Karpas-422 (cell line): Measurements from ENCODE around the gene SARS1. TPM values are rescaled to one million over a fixed set of nuclear protein-coding genes. Genes with fewer than 3 reads are reported as not detected.

Experiments
- DNase-seq: peaks from one replicate; pipeline ENCODE4 v3.0.0-alpha.2; 2015
- H2AFZ ChIP-seq: fragments of 200-600 bp; sonication (generic); 2 replicates; pipeline ENCODE4 v1.6.1; 2014; ENCODE audit warnings: antibody characterized with exemption, low read length, mixed read lengths
- H3K27ac ChIP-seq: fragments of 200-600 bp; sonication (generic); 2 replicates; pipeline ENCODE4 v1.5.1; 2014; ENCODE audit warnings: mild to moderate bottlenecking, low read length, moderate library complexity
- H3K27me3 ChIP-seq: fragments of 200-600 bp; sonication (generic); 2 replicates; pipeline ENCODE4 v1.6.1; 2014; ENCODE audit warnings: low read length, mixed read lengths
- H3K36me3 ChIP-seq: fragments of 200-600 bp; sonication (generic); 2 replicates; pipeline ENCODE4 v1.6.1; 2014; ENCODE audit warnings: low read length, mixed read lengths; ENCODE audit not compliant: insufficient read depth
- H3K4me1 ChIP-seq: fragments of 200-600 bp; sonication (generic); 2 replicates; pipeline ENCODE4 v1.6.1; 2014; ENCODE audit warnings: mild to moderate bottlenecking, low read length, mixed read lengths
- H3K4me2 ChIP-seq: fragments of 200-600 bp; sonication (generic); 2 replicates; pipeline ENCODE4 v1.6.1; 2014; ENCODE audit warnings: low read length, low read depth, mild to moderate bottlenecking; ENCODE audit not compliant: poor library complexity, severe bottlenecking
- H3K4me3 ChIP-seq: fragments of 200-600 bp; sonication (generic); 2 replicates; pipeline ENCODE4 v1.5.1; 2014; ENCODE audit warnings: mild to moderate bottlenecking, antibody characterized with exemption, low read length, mixed read lengths
- H3K79me2 ChIP-seq: fragments of 200-600 bp; sonication (generic); 2 replicates; pipeline ENCODE4 v1.6.1; 2014; ENCODE audit warnings: mild to moderate bottlenecking, low read length, mixed read lengths
- H3K9ac ChIP-seq: fragments of 200-600 bp; sonication (generic); 2 replicates; pipeline ENCODE4 v1.6.0; 2014; ENCODE audit warnings: low read length
- H3K9me2 ChIP-seq: fragments of 200-600 bp; sonication (generic), shearing (Covaris generic); replicated peaks from 2 replicates; pipeline ENCODE4 v1.6.0; 2014; ENCODE audit warnings: mild to moderate bottlenecking, low read length, moderate library complexity; ENCODE audit not compliant: insufficient read depth
- H3K9me3 ChIP-seq: fragments of 300-700, 200-600 bp; sonication (generic); 2 replicates; pipeline ENCODE4 v1.6.1; 2014; ENCODE audit warnings: low read length, mixed read lengths
- H4K20me1 ChIP-seq: fragments of 200-600 bp; sonication (generic); 2 replicates; pipeline ENCODE4 v1.6.1; 2014; ENCODE audit warnings: mild to moderate bottlenecking, antibody characterized with exemption, low read length, low read depth; ENCODE audit not compliant: insufficient read depth
- total RNA-seq: library from RNA; depleted of rRNA; stranded (reverse); fragments of >200 nt; shearing (Covaris generic); gene quantifications from 2 replicates; pipeline ENCODE4 v1.2.3, GENCODE V29; 2014; ENCODE audit warnings: low replicate concordance

The SARS1 gene
- total RNA-seq, 1 experiment from 2014 or later: 184 TPM

GRCh38 chr1:109273570-109274288, 60.0 kb downstream of the SARS1 start:
- Histone ChIP-seq H3K27me3 (no peaks in the 10 kb centered on the region), H3K36me3 (no peaks in the 10 kb centered on the region), H3K9me3 (no peaks in the 10 kb centered on the region), H3K4me2 (no peak overlapping the region), H3K9me2 (no peaks in the 10 kb centered on the region), H3K4me1 (peaks cover 4% of the 10 kb centered on the region), H4K20me1 (no peaks in the 10 kb centered on the region), H3K4me3 (no peak overlapping the region), H2AFZ (no peak overlapping the region), H3K27ac (no peak overlapping the region), H3K9ac (no peak overlapping the region), H3K79me2 (no peaks in the 10 kb centered on the region)
- DNase-seq: no peak

- Histone ChIP-seq H4K20me1 (no peaks in the 10 kb centered on the region), H3K4me1 (peaks cover 4% of the 10 kb centered on the region), H2AFZ (no peak overlapping the region)
These were observed 61.1 kb downstream of the SARS1 start for GRCh38 chr1:109274533-109275476.

DNA sequence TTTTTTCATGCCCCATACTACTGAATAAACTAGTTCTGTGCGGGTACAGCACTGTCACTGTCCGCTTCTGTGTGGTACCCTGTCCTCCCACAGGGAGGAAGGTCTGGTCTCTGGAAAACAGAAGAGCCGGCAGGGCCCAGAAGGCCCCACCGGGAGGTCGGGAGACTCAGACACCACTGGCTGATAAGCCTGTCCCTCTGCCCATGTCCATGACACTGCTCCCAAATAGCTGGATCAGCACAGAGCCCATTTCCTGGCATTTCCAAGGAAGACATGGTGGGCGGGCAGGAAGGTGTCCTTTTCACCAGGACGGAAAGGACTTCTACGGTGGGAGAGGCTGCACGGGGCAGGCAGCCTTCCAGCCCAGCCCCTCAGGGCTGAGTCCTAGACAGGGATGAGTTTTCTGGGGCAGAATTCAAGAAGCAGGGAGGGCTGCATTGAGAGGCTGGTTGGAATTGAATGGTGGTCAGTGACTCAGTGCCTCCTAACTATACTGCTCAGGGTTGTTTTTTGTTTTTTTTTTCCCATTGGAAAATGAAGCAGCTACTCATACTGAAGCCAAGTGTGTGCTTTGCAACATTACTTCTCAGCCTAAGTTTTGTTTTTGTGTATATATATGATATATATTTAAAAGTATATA, 62.1 kb downstream of the SARS1 start:
- no peaks in the 10 kb centered on the region for H4K20me1 ChIP-seq
- no peaks in the 10 kb centered on the region for H3K79me2 ChIP-seq
- no peak overlapping the region for H2AFZ ChIP-seq
- DNase-seq: no peak
- H3K4me3 ChIP-seq: no peak overlapping the region
- H3K4me1 ChIP-seq: peaks cover 4% of the 10 kb centered on the region
- H3K27ac ChIP-seq: no peak overlapping the region
- no peak overlapping the region for H3K4me2 ChIP-seq
- H3K27me3 ChIP-seq: no peaks in the 10 kb centered on the region
- H3K36me3 ChIP-seq: no peaks in the 10 kb centered on the region
- no peak overlapping the region for H3K9ac ChIP-seq
- H3K9me2 ChIP-seq: no peaks in the 10 kb centered on the region
- no peaks in the 10 kb centered on the region for H3K9me3 ChIP-seq

More at GRCh38 chr1:109274533-109275476, 61.1 kb downstream of the SARS1 start:
- H3K4me3 ChIP-seq: no peak overlapping the region
- H3K9me2 ChIP-seq: no peaks in the 10 kb centered on the region
- H3K4me2 ChIP-seq: no peak overlapping the region
- no peak for DNase-seq
- no peaks in the 10 kb centered on the region for H3K27me3 ChIP-seq
- no peaks in the 10 kb centered on the region for H3K36me3 ChIP-seq
- H3K27ac ChIP-seq: no peak overlapping the region
- H3K9ac ChIP-seq: no peak overlapping the region
- no peaks in the 10 kb centered on the region for H3K79me2 ChIP-seq
- H3K9me3 ChIP-seq: no peaks in the 10 kb centered on the region

- Histone ChIP-seq H3K4me1 (peaks cover 13% of the 10 kb centered on the region), H4K20me1 (no peaks in the 10 kb centered on the region), H3K4me2 (no peak overlapping the region), H3K27me3 (no peaks in the 10 kb centered on the region), H3K36me3 (no peaks in the 10 kb centered on the region), H2AFZ (no peak overlapping the region), H3K9me2 (no peaks in the 10 kb centered on the region), H3K4me3 (no peak overlapping the region), H3K27ac (no peak overlapping the region), H3K9me3 (no peaks in the 10 kb centered on the region), H3K9ac (no peak overlapping the region), H3K79me2 (no peaks in the 10 kb centered on the region)
- peak; percentile 88 for DNase-seq
These were observed 63.9 kb downstream of the SARS1 start for GRCh38 chr1:109277434-109278204.

- Histone ChIP-seq H3K79me2 (no peaks in the 10 kb centered on the region), H3K27ac (no peak overlapping the region), H3K9ac (no peak overlapping the region), H3K4me1 (peaks cover 25% of the 10 kb centered on the region), H2AFZ (no peak overlapping the region), H3K9me3 (no peaks in the 10 kb centered on the region), H3K27me3 (no peaks in the 10 kb centered on the region), H3K36me3 (no peaks in the 10 kb centered on the region), H3K4me3 (no peak overlapping the region), H4K20me1 (no peaks in the 10 kb centered on the region), H3K9me2 (no peaks in the 10 kb centered on the region), H3K4me2 (no peak overlapping the region)
- no peak for DNase-seq
These were observed 66.0 kb downstream of the SARS1 start for GRCh38 chr1:109279615-109280278.

DNA sequence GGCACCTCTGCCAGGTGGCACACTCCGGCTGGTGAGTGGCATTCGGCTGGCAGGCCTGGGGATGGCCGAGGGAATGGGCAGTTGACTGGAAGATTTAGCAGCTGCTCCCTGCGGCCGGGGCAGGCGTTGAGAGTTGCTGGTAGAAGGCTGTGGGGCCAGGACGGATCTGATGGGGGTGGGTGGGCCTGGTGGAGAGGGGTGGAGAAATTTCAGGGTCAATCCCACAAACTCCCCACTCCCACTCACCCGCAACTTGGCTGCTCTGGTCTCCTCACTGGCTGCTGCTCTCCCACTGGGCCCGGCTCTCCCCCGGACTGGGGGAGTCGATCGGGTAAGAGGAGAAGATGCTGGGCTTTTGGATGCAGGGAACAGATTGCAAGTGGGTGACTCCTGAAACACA, 67.1 kb downstream of the SARS1 start:
- Histone ChIP-seq H3K79me2 (no peaks in the 10 kb centered on the region), H3K36me3 (no peaks in the 10 kb centered on the region), H3K27me3 (no peaks in the 10 kb centered on the region), H3K27ac (no peak overlapping the region), H4K20me1 (no peaks in the 10 kb centered on the region), H3K4me1 (peaks cover 27% of the 10 kb centered on the region), H3K4me3 (no peak overlapping the region), H3K9me2 (no peaks in the 10 kb centered on the region), H2AFZ (no peak overlapping the region), H3K9ac (no peak overlapping the region), H3K9me3 (no peaks in the 10 kb centered on the region), H3K4me2 (no peak overlapping the region)
- no peak for DNase-seq

GRCh38 chr1:109281680-109282496, 68.2 kb downstream of the SARS1 start:
- H3K9me3 ChIP-seq: no peaks in the 10 kb centered on the region
- peak overlapping the region; percentile 87 for H3K4me3 ChIP-seq
- H3K9me2 ChIP-seq: no peaks in the 10 kb centered on the region
- H3K4me1 ChIP-seq: peaks cover 27% of the 10 kb centered on the region
- DNase-seq: no peak
- H3K36me3 ChIP-seq: no peaks in the 10 kb centered on the region
- no peak overlapping the region; the same call in 1 of the 2 replicates for H2AFZ ChIP-seq
- H3K79me2 ChIP-seq: no peaks in the 10 kb centered on the region
- H3K4me2 ChIP-seq: peak overlapping the region; percentile 86
- H3K27ac ChIP-seq: no peak overlapping the region
- no peaks in the 10 kb centered on the region for H4K20me1 ChIP-seq
- H3K9ac ChIP-seq: peak overlapping the region; percentile 88
- no peaks in the 10 kb centered on the region for H3K27me3 ChIP-seq
